Stimulated activated CD4-positive, alpha-beta T cell treated with anti-CD3 and anti-CD28 coated beads, Interleukin-4, amount 100 ng/mL, for 4 hours (primary cell): ENCODE data around the gene GPLD1.
"Not testable (repeated sequence)": the region's sequence is repeated elsewhere in the genome, so short reads cannot be mapped to it uniquely, and the experiment has no call there.

Experiments
- DNase-seq, 2 experiments: peaks; one replicate each; pipeline ENCODE4 v3.0.0-alpha.2; 2020

GPLD1 gene

DNA sequence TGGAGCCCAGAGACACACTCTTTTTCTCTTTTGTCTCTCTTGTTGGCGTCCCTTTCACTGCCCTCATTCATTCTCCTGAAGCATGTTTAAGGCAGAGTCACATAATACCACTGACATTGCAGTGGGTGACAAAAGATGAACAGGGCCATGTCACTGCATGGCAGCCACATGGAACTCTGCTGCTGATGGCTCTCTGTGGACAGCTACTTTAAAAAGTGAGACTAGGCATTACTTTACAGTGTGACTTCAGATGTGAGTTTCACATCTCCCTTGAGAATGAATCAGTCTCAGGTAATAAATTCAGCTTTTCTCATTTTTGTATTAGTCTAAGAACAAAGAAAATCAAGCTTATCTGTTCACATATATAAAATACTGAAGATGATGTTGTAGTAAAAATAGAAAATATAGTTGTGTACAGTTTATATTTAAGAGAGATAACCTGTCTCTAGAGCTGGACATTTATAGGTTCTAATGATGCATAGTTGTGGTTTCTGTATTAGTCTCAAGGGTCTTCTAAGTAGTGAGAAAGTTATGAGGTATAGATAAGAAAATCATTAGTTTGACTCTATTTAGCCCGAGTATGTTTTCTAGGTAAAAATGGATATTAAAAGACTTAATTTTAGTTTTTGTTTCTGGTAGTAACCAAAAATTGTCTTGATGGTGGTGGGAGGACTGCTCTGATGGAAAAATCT, 80.5 kb downstream of the GPLD1 start:
- DNase-seq, result no peak

- DNase-seq, result no peak
Observed at GRCh38 chr6:24405262-24405661, 84.1 kb downstream of the GPLD1 start.

- no peak for DNase-seq
Observed at GRCh38 chr6:24403501-24403824, 85.9 kb downstream of the GPLD1 start.

DNA sequence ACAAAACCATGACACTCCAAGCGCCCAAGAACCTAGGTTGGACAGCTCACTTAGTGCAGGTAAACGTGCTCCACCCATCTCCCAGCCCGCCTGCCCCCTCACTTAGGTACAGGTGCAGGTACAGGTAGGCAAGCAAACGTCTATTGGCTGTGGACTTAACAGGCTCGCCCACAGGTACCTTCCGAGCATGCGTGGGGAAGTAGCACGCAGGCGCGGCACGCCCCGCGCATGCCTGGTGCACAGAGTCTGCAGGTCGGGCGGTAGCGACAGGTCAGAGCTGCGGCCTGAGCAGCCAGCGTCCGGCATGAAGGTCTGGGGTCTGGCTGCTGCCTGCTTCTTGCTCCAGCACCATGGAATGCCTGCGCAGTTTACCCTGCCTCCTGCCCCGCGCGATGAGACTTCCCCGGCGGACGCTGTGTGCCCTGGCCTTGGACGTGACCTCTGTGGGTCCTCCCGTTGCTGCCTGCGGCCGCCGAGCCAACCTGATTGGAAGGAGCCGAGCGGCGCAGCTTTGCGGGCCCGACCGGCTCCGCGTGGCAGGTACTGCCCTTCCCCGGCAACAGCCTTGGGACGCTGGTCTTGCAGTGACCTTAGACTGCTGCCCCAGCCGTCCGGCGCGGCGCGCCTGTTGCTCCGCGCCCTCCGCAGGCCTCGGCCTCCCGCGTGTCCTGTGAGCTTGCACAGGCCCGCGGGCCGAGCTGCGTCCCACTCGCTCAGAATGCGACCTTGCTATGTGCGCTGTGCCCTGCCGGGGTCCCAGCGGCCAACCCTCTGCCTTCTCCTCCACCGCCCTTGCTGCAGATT, 86.5 kb downstream of the GPLD1 start, which contains the start of gene MRS2:
TSS of gene MRS2 (plus strand) at position 240 of the 804 bp plus-strand sequence. CDS start at position 351, 111 bp downstream.
- DNase-seq, result peak; percentile 76 to 83

DNA sequence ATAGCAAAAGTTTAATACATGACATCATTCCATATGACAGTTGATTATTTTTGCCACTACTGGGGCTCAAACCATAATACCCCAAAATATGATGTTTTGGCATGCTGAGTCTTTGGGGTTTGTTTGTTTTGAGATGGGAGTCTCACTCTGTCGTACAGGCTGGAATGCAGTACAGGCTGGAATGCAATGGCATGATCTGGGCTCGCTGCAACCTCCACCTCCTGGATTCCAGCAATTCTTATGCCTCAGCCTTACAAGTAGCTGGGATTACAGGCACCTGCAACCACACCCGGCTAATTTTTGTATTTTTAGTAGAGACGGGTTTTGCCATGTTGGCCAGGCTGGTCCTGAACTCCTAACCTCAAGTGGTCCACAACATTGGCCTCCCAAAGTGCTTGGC, 87.9 kb downstream of the GPLD1 start:
- DNase-seq, result no peak

GRCh38 chr6:24400045-24401039, 89.0 kb downstream of the GPLD1 start:
- DNase-seq, result not testable (repeated sequence)

DNA sequence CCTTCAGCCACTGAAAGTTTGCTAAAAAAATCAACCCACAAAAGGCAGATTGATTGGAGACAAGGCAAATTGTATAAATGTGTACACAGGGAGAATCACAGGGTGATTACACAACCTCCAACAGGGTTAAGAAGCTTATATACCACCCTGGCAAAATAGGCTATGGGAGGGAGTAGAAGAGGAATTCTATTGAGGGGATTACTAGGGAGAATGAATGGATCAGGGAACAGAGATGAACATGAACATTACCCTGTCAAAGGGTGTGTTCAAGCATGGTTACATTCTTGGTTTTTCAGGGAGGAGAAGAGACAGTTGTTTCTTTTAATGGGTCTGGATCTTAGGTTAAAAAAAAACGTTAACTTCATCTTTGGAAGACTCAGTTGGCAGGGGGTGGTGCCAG, 91.7 kb downstream of the GPLD1 start:
- DNase-seq, result no peak

GRCh38 chr6:24396824-24397223, 92.6 kb downstream of the GPLD1 start:
- no peak for DNase-seq

GRCh38 chr6:24394780-24395437, 94.5 kb downstream of the GPLD1 start:
- DNase-seq, result no peak

DNA sequence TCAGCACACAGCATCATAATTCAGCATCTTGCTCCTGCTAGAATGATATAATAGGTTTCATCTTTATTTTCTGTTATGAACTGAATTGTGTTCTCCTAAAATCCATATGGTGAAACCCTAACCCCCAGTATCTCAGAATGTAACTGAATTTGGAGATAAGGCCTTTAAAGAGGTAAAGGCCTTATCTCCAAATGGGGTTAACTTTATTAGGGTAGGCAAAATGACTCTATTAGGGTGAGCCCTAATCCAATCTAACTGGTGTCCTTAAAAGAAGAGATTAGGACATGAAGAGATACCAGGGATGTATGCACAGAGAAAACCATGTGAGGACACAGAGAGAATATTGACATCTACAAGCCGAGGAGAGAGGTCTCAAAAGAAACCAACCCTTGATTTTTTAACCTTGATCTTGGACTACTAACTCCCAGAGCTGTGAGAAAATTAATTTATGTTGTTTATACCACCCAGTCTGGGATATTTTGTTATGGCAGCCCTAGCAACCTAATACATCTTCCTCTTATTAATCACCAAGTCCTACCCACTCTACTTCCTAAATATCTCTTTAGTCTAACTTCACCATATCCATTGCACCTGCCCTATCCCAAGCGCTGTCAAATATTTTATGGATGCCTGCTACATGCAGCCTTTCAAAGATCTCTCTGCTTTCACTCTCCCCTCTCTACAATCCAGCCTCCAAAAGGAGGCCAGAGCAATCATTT, 95.2 kb downstream of the GPLD1 start:
- no peak for DNase-seq

DNA sequence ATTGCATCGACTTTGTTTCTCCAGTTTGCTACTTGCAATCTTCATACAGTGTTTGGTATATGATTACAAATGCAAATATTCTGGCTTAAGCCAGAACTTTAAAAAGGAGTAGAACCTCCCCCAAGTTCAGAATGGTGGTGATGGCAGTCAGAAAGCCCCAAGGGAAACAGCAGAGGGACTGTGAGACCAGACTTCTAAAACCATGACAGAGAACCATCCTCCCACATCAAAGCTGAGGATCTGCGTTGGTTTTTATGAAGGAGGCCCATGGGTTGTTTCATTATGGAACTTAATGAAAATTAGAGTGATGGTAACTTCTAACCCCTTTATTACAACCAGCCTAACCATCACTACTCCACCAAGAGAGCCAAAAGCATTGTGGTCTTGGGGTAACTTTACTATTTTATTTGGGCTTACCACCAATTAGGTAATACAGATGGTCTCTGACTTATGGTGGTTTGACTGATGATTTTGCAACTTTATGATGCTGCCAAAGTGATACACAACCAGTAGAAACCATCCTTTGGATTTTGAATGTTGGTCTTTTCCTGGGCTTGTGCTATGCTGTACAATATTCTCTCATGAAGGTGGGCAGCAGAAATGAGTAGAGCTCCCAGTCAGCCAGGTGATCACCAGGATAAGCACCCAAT, 97.5 kb downstream of the GPLD1 start:
- DNase-seq, result no peak

- DNase-seq, result no peak
Observed at GRCh38 chr6:24391208-24391607, 98.2 kb downstream of the GPLD1 start.

DNA sequence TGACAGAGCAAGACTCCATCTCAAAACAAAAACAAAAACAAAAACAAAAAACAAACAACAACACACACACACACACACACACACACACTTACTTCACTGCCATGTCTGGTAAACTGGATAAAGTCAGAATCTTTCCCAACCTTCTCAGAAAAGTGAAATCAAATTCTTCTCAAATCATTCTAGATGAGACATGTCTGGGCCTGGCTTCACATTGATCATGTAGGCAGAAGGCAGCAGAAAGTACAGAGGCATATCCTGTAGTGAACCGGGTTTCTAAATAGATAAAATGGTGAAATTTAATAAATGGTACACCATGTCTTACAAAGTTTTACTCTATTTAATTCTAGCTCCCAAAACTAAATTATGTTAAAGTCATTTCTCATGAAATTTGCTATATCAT, 101.6 kb downstream of the GPLD1 start:
- DNase-seq, result no peak

- no peak for DNase-seq
Observed at GRCh38 chr6:24385536-24386269, 103.7 kb downstream of the GPLD1 start.

DNA sequence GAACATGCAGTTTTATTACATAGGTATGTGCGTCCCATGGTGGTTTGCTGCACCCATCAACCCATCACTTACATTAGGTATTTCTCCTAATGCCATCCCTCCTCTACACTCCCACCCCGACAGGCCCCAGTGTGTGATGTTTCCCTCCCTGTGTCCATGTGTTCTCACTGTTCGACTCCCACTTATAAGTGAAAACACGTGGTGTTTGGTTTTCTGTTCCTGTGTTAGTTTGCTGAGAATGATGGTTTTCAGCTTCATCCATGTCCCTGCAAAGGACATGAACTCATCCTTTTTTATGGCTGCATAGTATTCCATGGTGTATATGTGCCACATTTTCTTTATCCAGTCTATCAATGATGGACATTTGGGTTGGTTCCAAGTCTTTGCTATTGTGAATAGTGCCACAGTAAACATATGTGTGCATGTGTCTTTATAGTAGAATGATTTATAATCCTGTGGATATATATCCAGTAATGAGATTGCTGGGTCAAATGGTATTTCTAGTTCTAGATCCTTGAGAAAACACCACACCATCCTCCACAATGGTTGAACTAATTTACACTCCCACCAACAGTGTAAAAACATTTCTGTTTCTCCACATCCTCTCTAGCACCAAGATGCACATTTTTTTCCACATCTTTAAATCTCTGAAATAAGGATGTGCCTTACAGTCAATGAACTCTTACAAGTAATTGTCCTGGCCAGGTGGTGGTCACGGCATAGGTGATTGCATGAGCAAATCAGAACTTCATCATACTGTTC, 104.8 kb downstream of the GPLD1 start:
- DNase-seq, result not testable (repeated sequence)

DNA sequence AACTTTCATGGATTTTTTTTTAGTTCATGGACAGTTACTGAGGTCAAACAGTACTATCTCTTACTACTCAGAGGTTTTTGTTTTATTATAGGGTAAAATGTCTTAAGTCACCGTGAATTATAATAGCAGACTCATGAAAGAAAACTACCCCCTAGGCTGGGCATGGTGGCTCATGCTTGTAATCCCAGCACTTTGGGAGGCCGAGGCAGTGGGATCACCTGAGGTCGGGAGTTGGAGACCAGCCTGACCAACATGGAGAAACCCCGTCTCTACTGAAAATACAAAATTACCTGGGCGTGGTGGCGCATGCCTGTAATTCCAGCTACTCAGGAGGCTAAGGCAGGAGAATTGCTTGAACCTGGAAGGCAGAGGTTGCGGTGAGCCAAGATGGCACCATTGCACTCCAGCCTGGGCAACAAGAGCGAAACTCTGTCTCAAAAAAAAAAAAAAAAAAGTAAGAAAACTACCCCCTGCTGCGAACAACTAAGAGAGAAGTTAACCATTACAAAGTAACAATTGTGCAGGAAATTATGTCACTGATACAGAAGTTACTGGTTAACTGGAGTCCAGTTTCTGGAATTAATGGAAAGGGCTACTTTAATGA, 106.4 kb downstream of the GPLD1 start:
- not testable (repeated sequence) for DNase-seq

- DNase-seq, result no peak
Observed at GRCh38 chr6:24382220-24382540, 107.2 kb downstream of the GPLD1 start.

- DNase-seq, result no peak
Observed at GRCh38 chr6:24381476-24382219, 107.7 kb downstream of the GPLD1 start.
